Amniotic stem cell (primary cell): ENCODE results near the gene COL8A1.
A peak's percentile ranks its signal among the peaks of the same experiment; 100 is the strongest.

Source experiments
- DNase-seq: peaks from one replicate; lab custom pipeline; 2025; lab: John Stamatoyannopoulos, UW

The COL8A1 gene

GRCh38 chr3:99761415-99762165 is 123.2 kb downstream of the COL8A1 start:
- no peak for DNase-seq

DNA sequence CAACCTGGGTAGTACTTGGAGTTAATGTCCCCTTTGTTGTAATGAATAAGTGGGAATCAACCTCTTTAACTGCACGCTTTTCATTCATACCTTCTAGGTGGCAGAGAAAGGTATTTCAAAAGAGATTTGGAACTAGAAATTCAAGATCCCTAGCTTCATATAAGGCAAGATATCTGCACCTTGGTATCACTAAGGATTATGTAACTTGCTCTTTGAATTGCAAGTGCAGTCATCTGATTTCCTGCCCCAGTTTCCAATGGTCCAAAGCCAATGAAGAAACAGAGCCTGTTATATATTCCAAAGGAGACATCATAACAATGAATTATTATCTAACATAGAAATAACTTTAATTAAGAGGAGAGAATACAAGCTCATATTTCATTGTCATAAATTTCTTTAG is 124.5 kb downstream of the COL8A1 start:
- no peak for DNase-seq

DNA sequence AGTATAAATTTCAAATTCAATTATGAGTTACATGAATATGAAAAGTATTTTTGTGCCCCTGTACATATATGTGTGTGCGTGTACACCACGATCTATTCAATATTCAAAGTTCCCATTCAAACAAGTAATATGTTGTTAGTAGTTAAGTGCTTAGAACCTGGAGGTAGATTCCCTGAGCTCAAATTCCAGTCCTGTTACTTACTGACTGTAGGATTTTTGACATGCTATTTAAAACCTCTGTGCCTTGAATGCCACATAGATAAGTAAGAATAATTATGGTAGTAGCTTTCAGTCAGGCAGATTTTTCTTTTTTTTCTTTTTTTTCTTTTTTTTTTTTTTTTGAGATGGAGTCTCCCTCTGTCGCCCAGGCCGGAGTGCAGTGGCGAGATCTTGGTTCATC is 126.0 kb downstream of the COL8A1 start:
- no peak for DNase-seq

DNA sequence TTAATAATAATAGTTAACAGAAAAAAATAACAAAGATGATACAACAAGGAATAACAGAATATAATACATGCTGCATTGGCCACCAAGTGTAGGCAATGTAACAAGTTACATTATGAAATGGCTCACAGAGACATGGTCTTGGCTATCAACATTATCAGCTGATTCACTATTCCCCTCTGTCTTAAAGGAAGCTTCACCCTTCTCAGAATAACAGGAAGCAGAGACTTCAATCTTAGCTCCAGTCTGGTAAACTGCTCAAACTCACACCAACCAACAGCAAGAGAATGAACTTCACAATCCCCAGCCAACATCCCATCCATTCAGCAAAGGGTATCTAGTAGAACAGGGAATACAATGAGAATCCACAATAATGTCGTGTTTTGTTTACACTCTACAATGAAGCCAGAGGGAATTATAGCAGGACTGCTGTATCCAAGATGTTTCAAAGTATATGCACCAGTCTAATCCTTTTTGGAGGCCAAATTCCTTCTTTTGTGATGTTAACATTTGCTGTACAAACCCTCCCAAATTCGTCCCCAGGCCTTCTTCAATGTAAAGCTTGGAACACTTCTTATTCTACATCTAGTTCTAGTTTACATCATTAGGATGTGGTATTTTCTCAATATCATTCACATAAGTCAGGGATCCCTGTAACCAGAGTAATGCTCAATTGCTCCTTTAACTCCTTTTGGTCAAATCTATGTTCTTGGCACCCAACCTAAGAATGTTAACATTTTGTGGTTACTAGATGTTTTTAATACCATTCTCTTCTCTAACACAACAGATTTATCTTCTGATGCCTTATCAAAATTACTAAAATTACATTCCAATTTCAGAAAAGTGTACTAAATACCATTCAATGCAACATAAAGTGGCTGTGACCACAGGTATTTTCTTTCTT is 126.9 kb downstream of the COL8A1 start:
- no peak for DNase-seq

DNA sequence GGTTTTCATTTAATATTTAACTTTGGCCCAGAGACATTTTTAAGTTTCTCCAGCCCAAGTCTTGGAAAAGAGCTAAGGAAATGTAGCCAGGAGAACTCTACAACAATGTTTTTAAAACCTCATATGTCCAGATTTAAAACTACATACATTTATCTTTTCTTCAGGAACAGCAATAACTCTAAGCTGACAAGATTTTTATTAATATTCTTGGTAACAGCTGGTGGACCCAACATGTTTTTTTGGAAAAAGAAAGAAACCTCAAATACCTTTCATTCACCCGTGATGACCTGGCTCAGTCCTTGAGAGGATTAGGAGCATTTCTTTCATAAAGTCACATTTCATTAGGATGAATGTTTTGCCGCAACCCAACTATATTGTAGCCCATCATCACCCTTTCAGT is 128.9 kb downstream of the COL8A1 start:
- DNase-seq: no peak

DNA sequence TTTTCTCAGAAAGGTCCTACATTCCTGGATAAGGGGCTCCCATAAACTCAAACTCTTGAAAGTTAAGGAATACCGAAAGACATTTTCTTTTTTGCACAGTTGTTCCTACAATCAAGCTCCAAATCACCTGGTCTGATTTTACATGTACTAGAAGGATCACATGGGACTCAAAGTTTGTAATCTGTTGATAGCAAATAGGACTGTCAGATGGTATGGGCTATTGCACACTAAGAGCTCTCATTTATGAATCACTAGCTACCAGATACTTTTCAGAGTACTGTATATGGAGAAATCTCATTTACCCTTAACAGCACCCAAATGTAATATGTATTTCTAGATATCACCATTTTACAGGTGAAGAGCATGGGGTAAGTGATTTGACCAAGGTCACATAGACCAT is 129.7 kb downstream of the COL8A1 start:
- DNase-seq: no peak

DNA sequence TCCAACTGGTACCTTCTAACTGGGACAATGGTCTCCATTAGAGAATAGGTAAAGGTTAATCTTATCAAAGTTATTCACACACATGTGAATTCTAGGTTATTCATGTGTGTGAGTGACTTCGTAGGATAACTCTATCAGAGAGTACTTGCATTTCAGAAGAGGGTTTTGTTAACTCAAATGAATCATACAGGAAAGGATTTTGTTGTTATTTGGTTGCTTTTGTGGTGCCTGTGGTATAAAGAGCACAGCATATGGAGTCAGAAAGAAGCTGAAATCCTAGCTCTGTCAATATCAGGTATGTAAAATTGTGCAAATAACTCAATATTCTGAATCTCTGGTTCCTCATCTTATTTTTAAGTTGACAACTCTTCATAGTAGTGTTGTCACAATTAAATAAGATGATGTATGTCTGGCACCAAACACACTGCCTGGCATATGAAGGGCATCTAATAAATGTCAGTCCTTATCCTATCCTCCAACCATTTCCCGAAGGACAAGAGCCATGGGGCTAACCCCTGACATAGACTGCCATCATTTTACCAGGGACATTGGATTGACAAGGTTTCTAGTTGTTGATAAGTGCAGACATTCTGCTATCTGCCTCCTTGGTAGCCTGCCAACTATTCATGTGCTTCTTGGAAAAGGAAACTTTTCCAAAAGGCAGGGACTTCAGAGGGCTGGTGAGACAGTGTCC is 130.6 kb downstream of the COL8A1 start:
- no peak for DNase-seq

DNA sequence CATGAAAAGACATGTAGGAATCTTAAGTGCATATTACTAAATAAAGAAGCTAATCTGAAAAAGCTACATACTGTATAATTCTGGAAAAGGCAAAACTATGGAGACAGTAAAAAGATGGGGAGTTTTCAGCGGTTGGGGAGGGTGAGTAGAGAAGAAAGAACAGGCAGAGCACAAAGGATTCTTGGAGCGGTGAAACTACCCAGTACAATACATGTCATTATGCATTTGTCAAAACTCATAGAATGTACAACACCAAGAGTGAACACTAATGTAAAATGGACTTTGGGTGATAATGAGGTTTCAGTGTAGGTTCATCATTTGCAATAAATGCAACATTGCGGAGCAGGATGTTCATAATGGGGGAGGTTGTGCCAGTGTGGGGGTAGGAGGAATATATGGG is 133.8 kb downstream of the COL8A1 start:
- no peak for DNase-seq

DNA sequence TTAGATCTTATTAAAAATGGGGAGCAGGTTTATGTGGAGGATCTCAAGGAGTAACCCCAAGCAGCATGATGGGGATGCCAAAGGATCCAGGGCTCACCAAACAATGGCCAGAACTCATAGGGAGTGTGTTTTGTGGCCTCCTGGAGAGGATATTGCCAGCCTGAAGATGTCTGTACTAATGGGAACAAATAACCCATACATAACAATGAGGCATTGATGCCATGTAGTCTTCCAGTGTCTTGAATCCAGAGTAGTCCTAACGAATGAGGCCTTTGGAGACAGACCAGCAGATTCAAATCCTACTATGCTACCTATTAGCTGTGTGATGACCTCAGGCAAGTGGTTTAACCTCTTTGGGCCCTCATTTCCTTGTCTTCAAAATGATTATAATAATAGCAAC is 134.3 kb downstream of the COL8A1 start:
- no peak for DNase-seq

- DNase-seq: peak; percentile 38
These were observed 136.1 kb downstream of the COL8A1 start for GRCh38 chr3:99774467-99774866.

DNA sequence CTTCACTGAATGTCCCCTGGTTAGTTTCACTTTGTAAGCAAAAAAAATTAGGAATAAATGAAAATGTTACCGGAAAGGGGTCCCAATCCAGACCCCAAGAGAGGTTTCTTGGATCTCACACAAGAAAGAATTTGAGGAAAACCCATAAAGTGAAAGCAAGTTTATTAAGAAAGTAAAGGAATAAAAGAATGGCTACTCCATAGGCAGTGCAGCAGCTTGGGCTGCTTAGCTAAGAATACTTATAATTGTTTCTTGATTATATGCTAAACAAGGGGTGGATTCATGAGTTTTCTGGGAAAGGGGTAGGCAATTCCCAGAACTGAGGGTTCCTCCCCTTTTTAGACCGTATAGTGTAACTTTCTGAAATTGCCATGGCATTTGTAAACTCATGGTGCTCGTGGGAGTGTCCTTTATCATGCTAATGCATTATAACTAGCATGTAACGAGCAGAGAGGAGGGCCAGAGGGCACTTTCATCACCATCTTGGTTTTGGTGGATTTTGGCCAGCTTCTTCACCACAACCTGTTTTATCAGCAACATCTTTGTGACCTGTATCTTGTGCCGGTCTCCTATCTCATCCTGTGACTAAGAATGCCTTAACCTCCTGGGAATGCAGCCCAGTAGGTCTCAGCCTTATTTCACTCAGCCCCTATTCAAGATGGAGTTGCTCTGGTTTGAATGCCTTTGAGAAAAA is 138.3 kb downstream of the COL8A1 start:
- DNase-seq: no peak

DNA sequence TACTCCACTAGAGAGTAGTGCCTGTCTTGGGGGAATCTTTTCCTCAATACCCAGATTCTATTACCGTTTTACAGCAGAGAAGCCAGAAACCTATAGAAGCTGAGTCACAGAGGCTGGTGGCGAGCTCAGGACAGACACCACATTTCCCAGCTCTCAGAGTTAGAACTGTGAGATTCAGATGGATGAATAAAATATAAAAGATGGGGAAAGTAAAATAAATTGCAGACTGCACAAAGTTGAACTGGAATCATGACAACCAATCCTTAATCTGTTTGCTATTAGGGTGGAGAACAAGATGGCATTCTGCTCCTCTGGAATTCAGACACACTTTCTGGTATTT is 138.8 kb downstream of the COL8A1 start:
- no peak for DNase-seq

DNA sequence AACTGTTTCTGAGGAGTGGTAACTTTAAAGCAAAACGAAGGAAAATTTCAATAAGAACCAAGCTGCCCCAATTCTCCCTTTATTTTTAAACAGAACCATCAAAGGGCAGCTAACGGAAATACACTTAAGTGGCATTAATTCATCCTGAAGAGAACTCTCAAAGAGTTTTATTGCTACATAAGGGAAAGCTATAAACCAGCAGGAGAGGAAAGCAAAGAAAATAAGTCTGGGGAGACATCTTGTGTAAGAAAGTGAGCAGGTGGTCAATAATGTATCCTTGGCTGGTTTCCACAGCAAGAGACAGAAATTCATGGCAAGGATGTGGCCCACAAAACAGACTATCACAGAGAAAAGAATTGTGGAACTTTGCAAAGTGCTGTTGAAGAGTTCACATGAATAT is 139.3 kb downstream of the COL8A1 start:
- no peak for DNase-seq

- no peak for DNase-seq
These were observed 142.4 kb downstream of the COL8A1 start for GRCh38 chr3:99780749-99781148.

DNA sequence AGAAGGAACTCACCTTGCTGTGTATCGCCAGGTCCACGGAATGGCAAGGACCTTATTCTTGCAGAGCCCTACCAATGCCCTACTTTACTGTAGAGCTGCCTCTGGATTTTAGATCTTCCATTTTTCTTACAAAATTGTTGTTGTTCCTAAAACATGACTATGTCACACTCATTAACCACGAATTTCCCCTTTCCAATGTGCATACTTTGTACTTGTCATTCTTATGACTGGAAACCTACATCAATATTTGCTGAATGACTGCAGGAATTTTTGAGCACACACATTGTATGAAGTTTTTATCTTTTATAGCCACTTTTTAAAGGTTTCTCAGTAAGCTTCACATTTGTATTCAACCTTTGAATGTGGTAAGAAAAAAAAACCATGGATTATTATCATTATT is 143.4 kb downstream of the COL8A1 start:
- DNase-seq: no peak

- DNase-seq: peak; percentile 61
These were observed 144.7 kb downstream of the COL8A1 start for GRCh38 chr3:99783011-99783573.

DNA sequence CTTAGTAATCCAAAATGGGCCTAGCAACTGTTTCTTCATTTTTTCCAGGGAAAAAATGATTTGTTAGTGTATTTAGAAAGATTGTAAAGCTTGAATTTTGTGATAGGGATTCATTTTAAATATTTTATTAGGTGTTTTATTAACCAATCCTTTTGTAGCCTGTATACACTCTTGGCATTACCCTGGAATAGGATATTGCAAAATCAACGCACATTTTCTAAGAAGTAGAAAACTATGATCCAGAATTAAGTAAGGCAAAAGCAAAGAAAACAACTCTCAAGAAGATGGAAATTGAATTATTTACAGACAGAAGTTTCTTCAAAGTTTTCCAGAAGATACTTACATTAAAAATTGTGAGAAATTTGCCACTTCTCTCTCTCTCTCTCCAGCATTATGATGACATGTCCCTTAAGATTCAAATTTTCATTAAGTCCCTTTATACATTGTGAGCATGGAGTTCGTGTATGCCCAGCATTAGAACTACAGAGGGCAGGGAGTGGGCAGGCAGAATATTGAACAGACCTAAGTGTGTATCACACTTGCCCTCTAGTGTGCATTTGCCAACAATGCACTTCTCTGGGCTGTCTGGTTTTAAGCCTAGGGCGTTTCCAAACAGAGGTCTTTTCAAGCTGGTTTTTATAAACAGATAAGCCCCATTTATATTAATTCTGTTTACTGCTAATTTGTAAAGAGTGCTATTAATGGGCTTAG is 150.8 kb downstream of the COL8A1 start:
- DNase-seq: peak; percentile 40

DNA sequence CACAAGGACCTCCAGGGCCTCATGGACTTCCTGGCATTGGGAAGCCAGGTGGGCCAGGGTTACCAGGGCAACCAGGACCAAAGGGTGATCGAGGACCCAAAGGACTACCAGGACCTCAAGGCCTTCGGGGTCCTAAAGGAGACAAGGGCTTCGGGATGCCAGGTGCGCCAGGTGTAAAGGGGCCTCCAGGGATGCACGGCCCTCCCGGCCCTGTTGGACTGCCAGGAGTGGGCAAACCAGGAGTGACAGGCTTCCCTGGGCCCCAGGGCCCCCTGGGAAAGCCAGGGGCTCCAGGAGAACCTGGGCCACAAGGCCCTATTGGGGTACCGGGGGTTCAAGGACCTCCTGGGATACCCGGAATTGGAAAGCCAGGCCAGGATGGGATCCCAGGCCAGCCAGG is 156.1 kb downstream of the COL8A1 start:
- DNase-seq: no peak

- DNase-seq: no peak
These were observed 157.2 kb downstream of the COL8A1 start for GRCh38 chr3:99795573-99795972.

GRCh38 chr3:99799422-99799821 is 161.0 kb downstream of the COL8A1 start:
- DNase-seq: no peak

- DNase-seq: no peak
These were observed 164.9 kb downstream of the COL8A1 start for GRCh38 chr3:99803297-99803696.
